ENCODE data around the gene MRRF. TPM values are rescaled to one million over a fixed set of nuclear protein-coding genes. Genes with fewer than 3 reads are reported as not detected.

Gene MRRF
- total and polyA plus RNA-seq, 5 donors: 23.1 to 33.8 (median 26.7) TPM

DNA sequence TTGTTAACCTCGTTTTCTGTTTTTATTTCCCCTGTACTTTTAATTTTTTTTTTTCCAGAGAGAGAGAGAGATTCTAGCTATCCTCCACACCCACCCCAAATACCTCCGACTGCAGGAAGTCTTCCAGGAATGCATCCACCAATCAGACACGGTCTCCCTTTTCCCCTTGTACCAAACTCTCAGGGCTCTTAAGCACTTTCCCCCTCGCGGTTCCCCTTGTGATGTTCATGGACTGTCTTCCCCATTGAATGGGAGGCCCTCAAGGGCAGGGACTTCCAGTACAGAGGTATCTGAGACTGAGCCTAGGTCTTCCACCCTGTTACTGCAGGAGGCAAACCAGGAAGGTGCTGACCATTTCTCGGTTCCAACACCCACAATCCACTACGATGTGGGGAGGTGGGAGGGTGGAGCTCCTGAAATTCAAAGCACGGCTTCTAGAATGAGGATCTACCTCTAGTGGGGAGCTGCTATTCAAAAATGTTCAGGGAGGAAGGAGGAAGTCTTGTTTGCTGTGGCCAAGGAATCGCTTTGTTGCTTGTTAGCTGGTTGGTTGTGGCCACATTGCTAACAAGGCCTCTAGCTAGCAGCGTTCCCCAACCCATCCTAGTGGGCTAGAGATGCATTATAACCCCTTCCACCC lies 68.6 kb downstream of the MRRF start:
- 71% methylated on average over 10 of the region's 10 CpGs for WGBS
- no peaks in the 10 kb centered on the region for H3K9me3 ChIP-seq (ENCODE audit: control insufficient read depth, low read length)
- intact Hi-C loops (cut with DNase I): no loop called here
- H3K27ac ChIP-seq (ENCODE audit: low read length): no peak overlapping the region
- peaks cover 6% of the 10 kb centered on the region for H3K4me1 ChIP-seq (ENCODE audit: control insufficient read depth, insufficient read depth, low read length)
- H3K4me3 ChIP-seq (ENCODE audit: low read length): no peak overlapping the region
- no peaks in the 10 kb centered on the region for H3K27me3 ChIP-seq (ENCODE audit: control insufficient read depth, insufficient read depth)
- DNase-seq (no peak), ATAC-seq (no peak)

DNA sequence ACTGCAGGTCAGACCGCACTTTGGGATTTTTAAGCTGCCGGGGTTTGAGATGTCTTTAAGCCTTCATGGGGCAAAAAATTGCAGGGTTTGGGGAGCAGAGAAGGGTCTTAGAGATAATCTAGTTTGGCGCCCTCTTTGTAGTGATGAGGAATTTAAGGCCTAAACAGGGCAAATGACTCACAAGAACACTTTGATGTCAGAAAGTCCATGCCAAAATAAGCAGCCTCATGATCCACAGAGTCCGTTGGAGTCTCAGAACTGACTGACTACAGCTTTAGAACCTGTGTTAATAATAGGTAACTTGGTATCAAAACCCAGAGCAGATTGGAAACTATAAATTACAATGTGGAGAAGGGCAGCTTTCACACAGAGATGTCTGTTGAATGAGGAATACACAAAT lies 70.2 kb downstream of the MRRF start:
- 86% methylated on average over 4 of the region's 4 CpGs for whole genome bisulfite sequencing
- intact Hi-C loops (cut with DNase I): no loop called here
- H3K9me3 ChIP-seq (ENCODE audit: control insufficient read depth, low read length): no peaks in the 10 kb centered on the region
- no peak for DNase-seq
- peaks cover 3% of the 10 kb centered on the region for H3K4me1 ChIP-seq (ENCODE audit: control insufficient read depth, insufficient read depth, low read length)
- no peak overlapping the region for H3K4me3 ChIP-seq (ENCODE audit: low read length)
- H3K27me3 ChIP-seq (ENCODE audit: control insufficient read depth, insufficient read depth): no peaks in the 10 kb centered on the region
- H3K27ac ChIP-seq (ENCODE audit: low read length): no peak overlapping the region
- ATAC-seq: no peak

DNA sequence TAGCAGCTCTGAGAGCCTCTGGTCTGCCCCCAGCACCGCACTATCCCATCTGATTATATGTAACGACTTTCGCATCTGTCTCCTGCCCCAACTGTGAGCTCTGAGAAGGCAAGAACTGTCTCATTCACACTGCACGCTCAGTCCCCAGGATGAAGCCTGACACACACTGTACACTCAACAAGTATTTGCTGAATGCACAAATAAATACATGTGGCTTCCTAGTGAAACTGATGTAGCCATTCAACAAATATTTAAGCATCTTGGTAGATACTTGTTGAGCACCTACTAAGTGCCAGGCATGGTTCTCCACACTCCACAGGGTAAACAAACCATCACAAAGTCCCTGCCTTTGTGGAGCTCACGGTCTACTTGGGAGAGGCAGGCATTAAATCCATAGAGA lies 71.5 kb downstream of the MRRF start:
- ATAC-seq: no peak
- Histone ChIP-seq H3K4me1 (ENCODE audit: control insufficient read depth, insufficient read depth, low read length) (no peaks in the 10 kb centered on the region), H3K9me3 (ENCODE audit: control insufficient read depth, low read length) (no peaks in the 10 kb centered on the region), H3K27me3 (ENCODE audit: control insufficient read depth, insufficient read depth) (no peaks in the 10 kb centered on the region), H3K4me3 (ENCODE audit: low read length) (no peak overlapping the region), H3K27ac (ENCODE audit: low read length) (no peak overlapping the region)
- DNase-seq: no peak
- WGBS: 90% methylated on average over 5 of the region's 5 CpGs
- intact Hi-C loops (cut with DNase I): no loop called here

DNA sequence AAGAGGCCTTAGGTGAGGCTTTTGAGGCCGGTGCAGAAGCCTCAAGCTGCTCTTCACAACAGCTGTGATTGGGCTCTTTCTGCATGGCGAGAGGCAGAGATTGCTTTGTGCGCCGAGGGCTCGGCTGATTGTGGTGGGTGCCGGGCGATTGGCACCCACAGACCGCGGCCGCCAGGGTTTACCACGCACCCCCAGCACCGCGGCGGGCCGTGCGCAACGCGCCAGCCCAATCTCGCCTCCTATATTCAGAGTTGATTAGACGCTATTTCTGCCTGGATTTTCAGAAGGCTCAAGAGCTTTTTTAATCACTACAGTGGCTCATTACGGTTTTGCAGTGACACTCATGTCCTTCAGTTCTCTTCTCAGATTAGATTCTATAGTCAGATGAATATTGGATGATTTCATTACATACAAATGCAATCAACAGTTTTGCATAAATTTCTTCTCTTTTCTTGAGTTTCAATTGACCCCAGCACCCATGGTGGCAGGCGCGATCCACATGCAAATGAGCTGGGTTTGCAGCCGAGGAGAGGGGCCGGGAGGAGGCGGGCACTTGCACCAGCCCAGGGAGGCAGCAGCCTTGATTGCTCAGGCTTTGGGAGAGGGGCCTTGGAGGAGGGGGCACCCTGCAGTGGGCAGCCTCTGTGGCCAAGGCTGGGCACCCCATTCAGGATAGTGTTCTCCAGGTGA lies 72.3 kb downstream of the MRRF start:
- Histone ChIP-seq H3K27ac (ENCODE audit: low read length) (no peak overlapping the region), H3K4me1 (ENCODE audit: control insufficient read depth, insufficient read depth, low read length) (no peaks in the 10 kb centered on the region), H3K4me3 (ENCODE audit: low read length) (no peak overlapping the region), H3K9me3 (ENCODE audit: control insufficient read depth, low read length) (no peaks in the 10 kb centered on the region), H3K27me3 (ENCODE audit: control insufficient read depth, insufficient read depth) (no peaks in the 10 kb centered on the region)
- no peak for ATAC-seq
- DNase-seq: no peak
- intact Hi-C loops (cut with DNase I): no loop called here
- WGBS: 51% methylated on average over 26 of the region's 26 CpGs

DNA sequence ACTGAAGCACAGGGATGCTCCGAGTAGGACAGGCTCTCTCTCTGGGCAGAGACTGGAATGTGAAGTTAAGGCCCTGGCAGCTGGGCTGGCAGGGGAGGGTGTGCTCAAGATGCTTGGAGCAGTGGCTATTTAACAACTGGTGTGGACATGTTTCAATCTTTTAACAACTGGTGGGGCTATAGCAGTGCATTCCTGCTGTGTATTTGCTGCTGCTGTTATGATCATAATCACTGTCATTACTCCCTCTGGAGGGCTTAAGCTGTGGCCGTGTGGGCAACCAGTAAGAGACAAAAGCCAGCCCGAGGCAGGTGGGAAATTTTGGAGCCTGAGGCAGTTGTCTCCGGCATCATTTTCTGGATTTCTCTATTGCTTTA lies 72.9 kb downstream of the MRRF start:
- DNase-seq (no peak), ATAC-seq (no peak)
- Histone ChIP-seq H3K9me3 (ENCODE audit: control insufficient read depth, low read length) (no peaks in the 10 kb centered on the region), H3K27ac (ENCODE audit: low read length) (no peak overlapping the region), H3K27me3 (ENCODE audit: control insufficient read depth, insufficient read depth) (no peaks in the 10 kb centered on the region), H3K4me1 (ENCODE audit: control insufficient read depth, insufficient read depth, low read length) (no peaks in the 10 kb centered on the region), H3K4me3 (ENCODE audit: low read length) (no peak overlapping the region)
- WGBS: 66% methylated on average over 4 of the region's 4 CpGs
- intact Hi-C loops (cut with DNase I): no loop called here

DNA sequence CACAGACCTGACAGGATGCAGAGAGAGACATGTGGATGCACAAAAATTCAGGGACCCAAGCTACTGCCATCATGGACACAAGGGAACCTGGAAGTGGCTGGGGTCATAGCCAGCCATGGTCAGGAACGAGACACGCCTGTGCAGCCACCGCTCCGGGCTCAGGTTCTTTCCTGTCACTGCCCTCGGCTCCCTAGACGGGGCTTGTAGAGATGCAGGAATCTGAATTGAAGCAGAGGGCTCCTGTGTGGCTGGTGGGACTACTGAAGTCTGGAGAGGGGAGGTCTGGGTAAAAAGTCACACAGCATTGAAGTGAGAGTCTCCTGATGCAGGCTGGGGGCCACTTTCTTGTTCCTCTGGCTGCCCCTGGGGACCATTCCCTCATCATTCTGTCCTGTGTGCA lies 73.9 kb downstream of the MRRF start:
- intact Hi-C loops (cut with DNase I): no loop called here
- no peaks in the 10 kb centered on the region for H3K27me3 ChIP-seq (ENCODE audit: control insufficient read depth, insufficient read depth)
- H3K4me3 ChIP-seq (ENCODE audit: low read length): no peak overlapping the region
- H3K27ac ChIP-seq (ENCODE audit: low read length): no peak overlapping the region
- no peaks in the 10 kb centered on the region for H3K4me1 ChIP-seq (ENCODE audit: control insufficient read depth, insufficient read depth, low read length)
- DNase-seq (no peak), ATAC-seq (no peak)
- WGBS: 60% methylated on average over 6 of the region's 6 CpGs
- H3K9me3 ChIP-seq (ENCODE audit: control insufficient read depth, low read length): no peaks in the 10 kb centered on the region

DNA sequence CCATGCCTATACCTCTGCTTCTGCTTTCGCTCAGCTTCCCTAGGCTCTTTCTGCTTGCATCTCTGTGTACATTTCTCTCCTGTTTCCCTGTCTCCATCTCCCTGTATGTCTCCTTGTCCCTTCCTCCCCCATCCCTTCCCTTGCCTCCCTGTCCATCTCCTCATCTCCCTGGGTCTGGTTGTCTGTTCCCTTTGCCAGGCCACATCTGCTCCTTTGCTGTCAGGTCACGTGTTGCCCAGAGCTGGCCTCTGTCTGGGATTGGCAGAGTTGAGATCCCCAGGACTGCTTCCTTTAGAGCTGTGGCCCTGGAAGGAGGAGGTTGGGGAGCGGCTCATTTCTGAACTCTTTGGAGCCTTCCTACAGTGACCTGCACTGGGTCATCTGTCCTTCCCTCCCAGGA lies 74.3 kb downstream of the MRRF start:
- intact Hi-C loops (cut with DNase I): no loop called here
- no peak overlapping the region for H3K27ac ChIP-seq (ENCODE audit: low read length)
- no peaks in the 10 kb centered on the region for H3K9me3 ChIP-seq (ENCODE audit: control insufficient read depth, low read length)
- no peaks in the 10 kb centered on the region for H3K27me3 ChIP-seq (ENCODE audit: control insufficient read depth, insufficient read depth)
- WGBS: 64% methylated on average over 3 of the region's 3 CpGs
- no peak overlapping the region for H3K4me3 ChIP-seq (ENCODE audit: low read length)
- no peaks in the 10 kb centered on the region for H3K4me1 ChIP-seq (ENCODE audit: control insufficient read depth, insufficient read depth, low read length)
- DNase-seq (no peak), ATAC-seq (peak in 1 of 2 donors; percentile 17)

DNA sequence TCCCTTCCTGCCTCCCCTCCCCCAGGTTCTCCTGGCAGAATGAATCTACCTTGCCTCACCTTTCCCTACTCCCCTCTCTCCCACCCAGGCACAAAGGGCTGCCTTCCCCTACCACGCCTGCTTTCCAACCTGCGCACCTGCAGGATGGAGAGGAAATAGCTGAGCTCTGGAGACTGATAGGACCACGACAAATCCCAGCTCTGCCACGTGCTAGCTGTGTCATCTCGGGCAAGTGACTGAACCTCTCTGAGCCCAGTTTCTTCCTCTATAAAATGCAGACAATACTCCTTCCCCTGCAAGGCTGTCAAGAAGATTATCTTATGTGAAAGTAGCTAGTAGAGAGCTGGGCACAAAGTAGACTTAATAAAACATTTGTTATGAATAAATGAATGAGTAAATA lies 74.9 kb downstream of the MRRF start:
- DNase-seq (no peak), ATAC-seq (no peak)
- Histone ChIP-seq H3K27ac (ENCODE audit: low read length) (no peak overlapping the region), H3K4me1 (ENCODE audit: control insufficient read depth, insufficient read depth, low read length) (no peaks in the 10 kb centered on the region), H3K4me3 (ENCODE audit: low read length) (no peak overlapping the region), H3K9me3 (ENCODE audit: control insufficient read depth, low read length) (no peaks in the 10 kb centered on the region), H3K27me3 (ENCODE audit: control insufficient read depth, insufficient read depth) (no peaks in the 10 kb centered on the region)
- intact Hi-C loops (cut with DNase I): no loop called here
- WGBS: 68% methylated on average over 5 of the region's 5 CpGs

DNA sequence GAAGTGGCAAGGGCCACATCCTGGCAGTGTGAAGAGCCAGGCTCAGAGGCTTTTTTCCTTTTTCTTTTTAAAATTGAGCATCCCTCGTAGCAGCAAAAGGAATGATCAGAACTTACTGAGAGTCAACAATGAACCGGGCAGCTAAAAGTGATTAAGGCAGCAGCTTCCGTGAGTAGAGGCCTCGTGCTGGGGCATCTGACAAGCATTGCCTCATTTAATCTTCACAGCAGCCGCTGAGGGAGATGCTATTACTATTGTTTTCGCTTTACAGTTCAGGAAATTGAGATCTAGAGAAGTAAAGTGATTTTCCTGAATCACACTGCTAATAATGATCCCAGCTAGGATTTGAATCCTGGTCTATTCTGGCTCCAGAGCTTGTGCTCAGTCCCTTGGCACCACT lies 75.5 kb downstream of the MRRF start:
- Histone ChIP-seq H3K27me3 (ENCODE audit: control insufficient read depth, insufficient read depth) (no peaks in the 10 kb centered on the region), H3K27ac (ENCODE audit: low read length) (peak overlapping the region; percentile 40), H3K4me1 (ENCODE audit: control insufficient read depth, insufficient read depth, low read length) (no peaks in the 10 kb centered on the region), H3K4me3 (ENCODE audit: low read length) (no peak overlapping the region), H3K9me3 (ENCODE audit: control insufficient read depth, low read length) (no peaks in the 10 kb centered on the region)
- DNase-seq (no peak), ATAC-seq (peak in 1 of 2 donors; percentile 35)
- intact Hi-C loops (cut with DNase I): loop anchor here in 1 of 4 donors (10.0 kb wide), 1 partner anchor 75 kb away; the partner anchor contains the start of genes MRRF and RBM18
- 46% methylated on average over 6 of the region's 6 CpGs for WGBS

DNA sequence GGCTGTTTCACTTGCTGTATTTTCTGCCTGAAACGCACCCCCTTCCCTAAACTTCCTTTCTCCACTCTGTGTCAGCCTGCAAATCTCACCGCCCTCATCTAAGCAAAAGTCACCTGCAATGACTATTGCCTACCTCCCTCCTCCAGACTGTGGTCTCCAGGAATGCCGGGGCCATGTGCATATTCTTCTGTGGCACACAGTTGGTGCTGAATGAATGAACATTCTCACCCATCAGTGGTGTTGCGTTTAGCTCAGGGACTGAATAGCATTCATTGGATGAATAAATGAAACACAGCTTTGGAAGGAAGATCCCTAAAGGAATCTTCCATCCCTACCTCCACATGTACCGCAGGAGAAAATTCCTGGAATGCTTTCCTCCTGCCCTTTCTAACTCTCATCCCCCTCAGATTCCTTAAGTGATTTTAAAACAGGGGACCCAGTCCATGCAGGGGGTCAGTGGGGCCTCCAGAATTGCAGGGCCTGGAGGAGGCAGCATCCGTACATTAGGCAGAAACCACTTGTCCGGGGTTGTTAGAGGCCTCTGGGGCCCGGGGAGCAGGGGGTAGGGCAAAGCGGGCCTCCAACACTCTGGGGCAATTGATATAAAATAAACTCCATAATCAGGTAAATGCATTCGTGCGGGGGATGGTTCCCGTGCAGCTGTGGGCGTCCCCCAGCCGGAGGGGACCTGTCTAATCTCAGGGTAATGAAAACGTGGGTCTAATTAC lies 77.8 kb downstream of the MRRF start:
- no peak for DNase-seq
- Histone ChIP-seq H3K4me3 (ENCODE audit: low read length) (no peak overlapping the region), H3K27me3 (ENCODE audit: control insufficient read depth, insufficient read depth) (no peaks in the 10 kb centered on the region), H3K27ac (ENCODE audit: low read length) (no peak overlapping the region), H3K9me3 (ENCODE audit: control insufficient read depth, low read length) (no peaks in the 10 kb centered on the region), H3K4me1 (ENCODE audit: control insufficient read depth, insufficient read depth, low read length) (peaks cover 1% of the 10 kb centered on the region)
- 87% methylated on average over 15 of the region's 15 CpGs for WGBS
- ATAC-seq: no peak
- intact Hi-C loops (cut with DNase I): loop anchor here in 1 of 4 donors (10.0 kb wide), 1 partner anchor 78 kb away; the partner anchor contains the start of genes MRRF and RBM18
